HG02981 (cell line): ENCODE measurements around the gene MAT1A.
"Not testable (repeated sequence)": the region's sequence is repeated elsewhere in the genome, so short reads cannot be mapped to it uniquely, and the experiment has no call there.

ENCODE experiments used
- ATAC-seq: cut with Tn5 transposase; IDR thresholded peaks from one replicate; pipeline ENCODE4 v1.9.1; 2021; ENCODE audit warnings: mild to moderate bottlenecking, moderate library complexity; ENCODE audit not compliant: unreplicated experiment

The MAT1A gene

DNA sequence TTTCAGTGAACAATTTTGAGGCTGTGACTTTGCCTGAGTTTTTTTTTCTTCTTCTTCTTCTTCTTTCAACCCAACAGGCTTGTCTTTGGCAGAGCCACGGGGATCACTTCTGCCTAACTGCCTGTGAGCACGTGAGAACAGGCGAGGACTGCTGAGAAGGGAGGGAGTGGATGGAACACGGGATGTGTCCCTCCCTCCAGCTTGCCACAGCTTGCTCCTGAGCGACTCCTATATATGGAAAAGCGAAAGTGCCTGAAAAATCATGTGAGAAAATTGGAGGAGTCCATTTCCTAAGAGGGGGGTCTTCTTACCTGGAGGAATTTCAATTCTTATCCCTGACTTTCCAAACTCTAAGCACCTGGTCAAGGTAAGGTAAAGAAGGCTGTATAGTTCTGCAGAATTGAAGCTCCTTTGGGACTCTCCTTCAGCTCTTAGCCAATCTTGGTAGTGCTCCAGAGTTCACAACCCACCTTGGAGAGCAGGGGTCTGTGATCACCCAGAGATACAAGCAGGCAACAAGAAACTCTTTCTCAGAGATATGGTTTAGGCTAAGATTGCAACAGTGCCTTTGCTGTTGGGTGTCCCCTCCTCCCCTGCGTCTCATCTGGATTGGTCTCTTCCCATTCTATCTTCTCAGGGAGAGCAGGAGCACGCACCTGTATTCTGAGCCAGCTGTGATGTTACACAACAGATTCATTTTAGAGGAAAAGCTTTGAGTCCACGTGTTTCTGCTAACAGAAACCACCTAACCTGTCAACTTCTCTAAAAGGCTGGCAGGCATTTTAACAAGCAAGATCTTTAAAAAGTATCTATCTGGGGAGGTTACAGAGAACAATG, at the start of gene MAT1A:
Gene MAT1A (minus strand): TSS at position 208 of the 837 bp plus-strand sequence. CDS start 235 bp downstream, outside the sequence.
- no peak for ATAC-seq

DNA sequence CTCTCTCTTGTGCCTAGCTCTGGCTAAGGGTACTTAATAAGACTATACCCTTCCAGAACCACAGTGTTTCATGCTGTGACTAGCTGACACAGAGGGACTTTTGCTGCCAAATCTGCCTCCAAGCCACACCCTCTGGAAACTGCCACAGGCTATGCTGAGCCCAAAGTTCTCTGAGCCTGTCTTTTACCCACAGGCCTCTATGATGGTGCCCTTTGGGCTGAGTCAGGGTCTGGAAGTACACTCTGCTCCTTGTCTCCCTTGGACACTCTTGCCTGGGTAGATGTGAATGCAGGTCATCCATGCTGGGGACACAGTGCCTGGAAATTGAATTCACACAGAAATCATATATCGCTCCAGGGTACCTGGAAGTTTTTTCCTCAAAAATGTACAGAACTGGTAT, 44.5 kb upstream of the MAT1A start:
- no peak for ATAC-seq

DNA sequence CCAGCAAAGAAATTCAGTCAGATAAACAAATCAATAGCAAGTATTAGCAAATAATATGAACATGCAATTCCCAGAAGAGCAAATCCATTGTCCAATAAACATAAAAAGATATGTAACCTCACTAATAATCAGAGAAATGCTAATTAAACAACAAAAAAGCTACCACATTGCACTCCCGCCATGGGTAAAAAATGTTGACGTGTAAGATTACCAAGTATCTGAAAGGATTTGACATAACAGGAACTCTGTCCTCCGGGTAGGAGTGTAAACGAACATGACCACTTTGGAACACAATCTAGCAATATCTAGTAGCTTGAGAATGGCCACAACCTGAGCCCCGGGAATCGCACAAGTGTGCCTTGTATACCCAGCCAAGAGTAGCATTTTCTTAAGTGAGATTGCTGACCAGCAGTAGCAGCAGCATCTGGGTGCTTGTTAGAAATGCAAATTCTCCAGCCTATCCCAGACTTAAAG, 35.5 kb upstream of the MAT1A start:
- ATAC-seq: no peak

DNA sequence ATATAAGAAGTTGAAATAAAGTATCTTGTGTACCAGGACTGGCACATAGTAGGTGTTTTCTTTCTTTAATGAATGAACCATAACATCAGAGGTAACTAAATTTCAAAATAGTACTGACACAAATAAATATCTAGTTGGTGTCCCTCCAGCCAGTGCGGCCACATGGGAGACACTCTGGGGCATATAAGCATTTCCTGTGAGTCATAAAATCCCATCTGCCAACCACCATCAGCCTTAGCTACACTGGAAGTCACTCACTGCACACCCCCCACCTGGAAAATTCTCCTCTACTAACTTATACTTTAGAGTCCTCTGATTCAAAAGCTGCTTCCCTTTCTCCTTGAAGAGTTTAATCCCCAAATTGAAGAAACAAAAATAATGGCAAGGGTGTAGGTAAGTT, 34.6 kb upstream of the MAT1A start:
- ATAC-seq: no peak

DNA sequence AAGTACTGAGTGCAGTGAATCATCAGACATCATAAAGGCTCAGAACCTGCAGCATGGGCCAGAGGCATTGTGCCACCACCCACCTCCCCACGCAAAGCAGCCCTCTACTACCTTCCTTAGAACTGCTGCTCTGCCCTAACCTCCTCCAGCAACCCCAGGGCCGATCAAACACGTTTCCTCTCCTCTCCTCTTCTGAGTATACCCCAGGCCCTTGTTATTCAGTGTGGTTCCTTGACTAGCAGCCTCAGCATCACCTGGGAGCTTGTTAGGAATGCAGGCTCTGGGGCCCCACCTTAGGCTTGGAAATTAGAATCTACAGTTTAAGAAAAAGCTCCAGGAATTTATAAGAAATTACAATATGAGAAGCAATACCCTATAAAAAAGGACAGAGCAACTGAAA, 33.9 kb upstream of the MAT1A start:
- ATAC-seq: no peak

DNA sequence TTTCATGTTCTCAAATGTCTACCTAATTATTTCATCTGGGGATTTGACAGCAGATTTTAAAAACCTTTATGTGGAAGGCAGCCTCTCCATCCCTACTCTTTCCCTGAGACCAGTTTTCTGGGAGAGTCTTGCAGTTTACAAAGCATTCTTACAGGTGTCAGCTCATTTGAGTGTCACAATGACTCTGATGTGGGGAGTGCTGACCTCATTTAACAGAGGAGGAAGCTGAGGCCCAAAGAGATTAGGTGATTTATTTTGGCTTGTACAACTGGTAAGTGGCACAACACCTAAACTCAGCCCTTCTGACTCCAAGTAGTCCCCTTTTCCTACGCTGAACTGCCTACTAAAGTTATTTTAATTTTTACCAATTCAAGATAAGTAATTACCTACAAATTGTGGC, 33.3 kb upstream of the MAT1A start:
- ATAC-seq: no peak

DNA sequence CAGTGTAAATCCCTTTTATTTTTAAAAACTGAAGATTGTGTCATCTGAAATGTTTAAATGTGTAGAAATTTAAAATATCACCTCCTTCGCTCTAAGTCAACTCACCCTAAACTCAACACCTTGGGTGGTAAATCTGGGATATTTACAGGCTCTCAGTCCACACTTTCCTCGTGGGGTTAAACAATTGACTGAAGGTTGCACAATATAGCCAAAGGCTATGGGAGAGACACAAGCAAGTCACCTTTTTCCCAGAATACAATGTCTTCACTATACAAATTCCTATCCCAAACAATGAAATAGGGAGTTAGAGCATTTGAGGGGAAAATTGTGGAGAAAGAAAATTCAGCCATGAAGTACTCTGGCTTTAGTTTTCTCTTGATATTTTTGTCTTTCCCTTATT, 32.7 kb upstream of the MAT1A start:
- no peak for ATAC-seq

DNA sequence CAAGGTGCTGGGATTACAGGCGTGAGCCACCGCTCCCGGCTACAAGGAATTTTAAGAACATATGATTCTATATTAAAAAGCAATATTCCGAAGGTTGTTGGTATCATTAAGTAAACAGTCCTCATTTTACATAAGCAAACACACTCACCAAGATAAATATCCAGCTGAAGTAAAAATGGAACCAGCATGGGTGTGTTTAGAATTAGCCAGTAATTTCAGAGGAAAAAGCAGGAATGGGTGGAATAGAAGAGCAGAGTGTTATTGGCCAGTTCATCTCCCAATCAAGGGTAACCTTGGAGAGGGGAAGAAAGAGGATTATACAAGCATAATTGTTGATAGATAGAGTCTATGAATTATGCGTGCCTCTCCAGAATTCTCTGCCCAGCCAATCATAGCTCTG, 31.7 kb upstream of the MAT1A start:
- ATAC-seq: no peak

DNA sequence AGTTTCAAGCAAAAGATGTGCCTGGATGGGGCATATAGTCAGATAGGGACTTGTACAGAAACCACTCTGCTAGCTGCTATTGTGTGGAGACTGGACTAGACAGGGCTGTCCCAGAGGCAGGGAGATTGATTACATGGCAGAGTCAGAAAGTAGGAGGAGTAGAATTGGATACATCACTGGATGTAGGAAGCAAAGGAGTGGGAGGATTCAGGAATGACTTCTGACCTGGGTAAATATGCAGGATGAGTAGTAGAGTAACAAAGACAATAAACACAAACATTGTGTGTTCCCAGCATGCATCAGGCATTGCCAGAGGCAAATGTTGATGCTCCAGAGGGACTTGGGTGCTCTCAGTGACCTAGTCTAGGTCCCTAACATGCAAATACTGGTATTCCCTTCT, 30.9 kb upstream of the MAT1A start:
- ATAC-seq: no peak

DNA sequence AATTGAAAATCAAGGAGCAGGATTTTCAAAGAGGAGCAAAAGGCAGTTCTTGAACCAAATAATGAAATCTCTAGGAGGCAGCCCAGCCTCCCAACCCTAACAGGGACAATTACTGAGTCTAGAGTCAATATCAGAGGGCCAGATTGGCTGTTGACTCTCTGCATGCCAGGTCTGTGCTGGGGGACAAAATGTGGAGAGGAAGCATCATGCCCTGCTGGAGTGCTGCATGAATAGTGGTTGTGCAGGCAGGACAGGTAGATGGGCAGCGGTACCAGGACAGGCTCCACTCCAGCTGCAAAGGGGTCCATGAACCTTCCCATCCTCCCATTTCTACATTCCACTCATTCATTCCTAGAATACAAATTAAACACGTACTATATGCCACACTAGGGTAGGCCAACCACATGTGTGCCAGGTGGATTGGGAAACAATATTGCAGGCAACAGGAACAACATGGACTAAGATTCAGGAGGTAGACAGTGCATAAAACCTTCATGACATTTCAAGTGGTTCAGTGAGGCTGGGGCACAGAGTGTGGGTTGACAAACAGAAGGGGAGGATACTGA, 30.4 kb upstream of the MAT1A start:
- no peak for ATAC-seq

DNA sequence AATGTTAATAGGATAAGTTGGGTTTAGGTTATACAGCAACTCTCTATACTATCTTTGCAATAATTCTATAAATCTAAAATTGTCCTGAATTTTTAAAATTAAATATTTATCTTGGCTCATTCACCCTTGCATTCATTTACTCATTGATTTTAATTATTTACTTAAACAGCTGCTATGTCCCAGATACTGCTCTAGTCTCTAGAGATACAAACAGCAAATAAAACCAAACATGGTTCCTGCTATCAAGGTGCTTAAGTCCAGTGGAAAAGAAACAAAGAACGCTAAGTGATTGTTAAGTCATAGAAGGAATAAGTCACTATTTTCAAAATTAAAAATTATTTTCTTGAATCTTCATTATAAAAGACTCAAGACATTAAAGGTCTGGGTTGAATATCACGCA, 29.9 kb upstream of the MAT1A start:
- ATAC-seq: no peak

DNA sequence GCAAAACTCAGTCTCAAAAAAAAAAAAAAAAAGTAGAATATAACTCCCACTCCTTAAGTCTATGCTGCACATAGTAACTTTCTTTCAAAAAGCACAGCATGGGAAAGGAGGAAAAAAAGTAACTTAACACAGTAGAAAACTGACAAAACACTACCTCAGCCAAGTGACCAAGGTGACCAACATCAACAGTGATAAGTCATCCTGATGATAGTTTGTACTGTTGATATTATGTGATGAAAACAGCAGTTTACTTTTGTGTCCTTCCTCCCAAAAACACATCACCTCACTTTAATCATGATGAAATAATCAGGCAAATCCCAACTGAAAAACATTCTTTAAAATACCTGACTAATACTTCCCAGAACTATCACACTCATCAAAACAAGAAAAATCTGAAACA, 29.3 kb upstream of the MAT1A start:
- ATAC-seq: no peak

DNA sequence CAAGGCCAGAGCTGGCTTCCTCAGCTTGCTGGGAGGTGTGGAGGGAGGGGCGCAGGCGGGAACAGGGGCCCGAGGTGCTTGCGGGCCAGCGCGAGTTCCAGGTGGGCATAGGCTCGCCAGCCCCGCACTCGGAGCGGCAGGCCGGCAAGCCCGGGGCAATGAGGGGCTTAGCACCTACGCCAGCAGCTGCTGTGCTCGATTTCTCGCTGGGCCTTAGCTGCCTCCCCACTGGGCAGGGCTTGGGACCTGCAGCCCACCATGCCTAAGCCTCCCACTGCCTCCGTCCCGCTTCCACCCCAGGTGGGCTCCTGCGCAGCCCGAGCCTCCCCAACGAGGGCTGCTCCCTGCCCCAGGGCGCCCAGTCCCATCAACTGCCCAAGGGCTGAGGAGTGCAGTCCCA, 25.9 kb upstream of the MAT1A start:
- no peak for ATAC-seq

DNA sequence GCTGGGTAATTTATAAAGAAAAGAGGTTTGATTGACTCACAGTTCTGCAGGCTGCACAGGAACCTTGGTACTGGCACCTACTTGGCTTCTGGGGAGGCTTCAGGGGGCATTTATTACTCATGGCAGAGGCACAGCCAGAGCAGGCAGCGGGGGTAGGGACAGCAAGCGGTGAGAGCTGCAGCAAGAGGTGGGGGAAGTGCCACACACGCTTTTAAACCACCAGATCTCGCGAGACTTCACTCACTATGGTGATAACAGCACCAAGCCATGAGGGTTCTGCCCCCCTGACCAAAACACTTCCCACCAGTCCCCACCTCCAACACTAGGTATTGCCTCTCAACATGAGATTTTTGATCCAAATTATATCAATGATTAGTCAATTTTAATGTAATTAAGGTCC, 24.1 kb upstream of the MAT1A start:
- no peak for ATAC-seq

DNA sequence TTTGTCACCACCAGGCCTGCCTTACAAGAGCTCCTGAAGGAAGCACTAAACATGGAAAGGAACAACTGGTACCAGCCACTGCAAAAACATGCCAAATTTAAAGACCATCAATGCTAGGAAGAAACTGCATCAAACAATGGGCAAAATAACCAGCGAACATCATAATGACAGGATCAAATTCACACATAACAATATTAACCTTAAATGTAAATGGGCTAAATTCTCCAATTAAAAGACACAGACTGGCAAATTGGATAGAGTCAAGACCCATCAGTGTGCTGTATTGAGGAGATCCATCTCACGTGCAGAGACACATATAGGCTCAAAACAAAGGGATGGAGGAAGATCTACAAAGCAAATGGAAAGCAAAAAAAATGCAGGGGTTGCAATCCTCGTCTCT, 16.5 kb upstream of the MAT1A start:
- not testable (repeated sequence) for ATAC-seq

DNA sequence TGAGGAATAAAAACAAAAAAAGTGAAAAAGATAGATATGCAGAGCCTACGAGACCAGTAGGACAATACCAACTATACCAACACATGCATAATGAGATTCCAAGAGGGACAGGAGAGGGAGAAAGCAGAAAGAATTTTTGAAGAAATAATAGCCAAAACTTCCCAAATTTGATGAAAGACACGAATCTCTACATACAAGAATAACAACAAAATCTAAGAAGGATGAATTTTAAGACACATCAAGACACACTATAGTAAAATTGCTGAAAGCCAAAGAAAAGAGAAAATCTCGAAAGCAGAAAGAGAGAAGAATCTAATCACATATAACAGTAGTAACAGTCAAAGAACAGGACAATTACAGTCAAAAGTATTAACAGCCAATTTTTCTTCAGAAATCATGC, 7.5 kb upstream of the MAT1A start:
- ATAC-seq: no peak

DNA sequence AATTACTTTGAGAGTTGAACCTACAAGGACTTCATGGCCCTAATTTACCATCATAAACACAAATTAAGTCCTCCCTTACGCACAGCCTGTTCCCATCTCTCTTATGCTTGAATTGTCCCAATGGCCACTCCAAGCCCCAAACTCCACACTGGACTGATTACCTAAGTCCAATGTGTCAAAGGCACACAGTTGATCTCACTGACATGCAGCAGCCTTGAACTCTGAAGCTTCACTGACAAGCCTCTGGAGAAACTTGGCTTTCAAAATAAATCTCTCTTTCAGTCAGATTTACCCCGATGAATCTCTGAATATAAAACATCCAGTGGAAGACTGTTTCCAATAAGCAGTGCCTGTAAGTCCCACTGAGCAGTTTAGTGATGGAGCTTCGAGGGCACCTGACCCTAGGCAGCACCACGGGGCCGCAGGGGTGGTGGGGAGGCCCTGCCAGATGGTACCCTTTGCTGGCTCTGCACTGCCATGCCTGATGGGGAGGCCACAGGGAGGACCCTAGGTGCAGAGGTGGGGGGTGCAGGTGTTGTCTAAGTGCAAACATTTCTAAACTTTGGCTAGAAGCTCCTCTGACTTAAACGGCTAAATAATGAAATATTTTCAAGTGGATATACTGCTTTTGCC, 3.3 kb upstream of the MAT1A start:
- ATAC-seq: no peak

DNA sequence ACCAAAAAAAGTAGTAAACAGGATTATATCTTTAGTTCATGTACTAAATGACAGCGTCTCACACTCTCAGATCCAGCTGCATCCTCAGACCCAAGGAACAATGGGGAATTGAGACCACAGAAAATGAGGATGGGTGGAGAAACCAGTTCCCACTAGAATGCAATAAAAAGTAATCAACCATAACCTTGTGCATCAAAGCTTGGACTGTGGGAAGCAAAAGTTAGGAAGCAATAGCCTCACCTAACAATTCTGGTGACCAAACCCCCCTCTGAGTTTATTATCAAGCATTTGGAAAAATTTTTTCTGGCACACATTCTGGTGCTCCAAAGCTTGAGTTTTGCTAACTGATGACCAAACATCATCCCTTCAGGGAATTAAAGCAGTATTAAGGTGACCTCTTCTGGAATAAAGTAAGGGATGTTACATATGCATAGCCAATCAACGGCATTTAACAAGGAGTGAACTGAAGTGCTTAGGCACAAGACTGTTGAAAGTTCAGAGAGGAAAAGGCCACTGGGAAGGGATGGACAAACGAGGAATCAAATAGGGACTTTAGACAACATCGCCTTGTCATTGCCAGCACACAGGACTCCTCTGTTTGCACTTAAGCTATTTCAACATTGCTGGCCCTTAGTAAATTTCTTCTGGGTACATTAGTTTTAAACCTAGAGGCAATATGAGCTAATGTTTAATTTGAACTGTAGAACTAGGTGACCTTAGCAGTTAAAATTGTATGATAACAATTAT, 1.2 kb upstream of the MAT1A start:
- no peak for ATAC-seq

DNA sequence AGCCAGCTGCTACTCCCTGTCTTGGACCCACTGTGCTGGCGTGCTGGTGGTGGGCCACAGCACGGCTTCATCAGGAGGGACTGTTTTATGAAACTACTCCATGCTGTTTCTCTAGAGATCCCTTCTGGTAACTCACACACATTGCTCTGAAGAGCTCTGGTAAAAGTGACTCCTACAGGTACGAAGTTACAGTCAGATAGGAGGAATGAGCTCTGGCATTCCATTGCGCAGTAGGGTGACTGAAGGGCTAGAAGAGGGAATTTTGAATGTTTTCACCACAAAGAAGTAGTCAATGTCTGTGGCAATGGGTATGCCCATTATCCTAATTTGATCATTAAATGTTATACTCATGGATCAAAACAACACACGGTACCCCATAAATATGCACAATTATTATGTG, 609 bp downstream of the MAT1A start:
- ATAC-seq: no peak

DNA sequence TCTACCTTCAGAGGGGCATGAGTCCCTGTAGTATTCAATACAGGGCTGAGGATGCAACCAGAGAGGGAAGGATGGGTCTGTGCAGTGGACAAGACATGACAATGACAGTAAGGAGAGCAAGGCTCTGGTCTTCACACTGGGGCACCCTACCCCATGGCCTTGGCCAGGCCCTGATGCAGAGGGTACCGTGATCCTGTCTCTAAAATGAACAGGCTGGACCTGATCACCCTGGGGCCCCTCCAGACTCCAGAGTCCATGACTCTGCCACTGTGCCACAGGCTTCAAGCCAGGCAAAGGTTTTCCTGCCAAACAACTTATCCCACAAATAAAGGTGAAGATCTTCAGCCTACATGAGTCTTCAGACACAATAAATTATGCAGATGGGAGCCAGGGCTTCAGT, 4.9 kb downstream of the MAT1A start:
- no peak for ATAC-seq

DNA sequence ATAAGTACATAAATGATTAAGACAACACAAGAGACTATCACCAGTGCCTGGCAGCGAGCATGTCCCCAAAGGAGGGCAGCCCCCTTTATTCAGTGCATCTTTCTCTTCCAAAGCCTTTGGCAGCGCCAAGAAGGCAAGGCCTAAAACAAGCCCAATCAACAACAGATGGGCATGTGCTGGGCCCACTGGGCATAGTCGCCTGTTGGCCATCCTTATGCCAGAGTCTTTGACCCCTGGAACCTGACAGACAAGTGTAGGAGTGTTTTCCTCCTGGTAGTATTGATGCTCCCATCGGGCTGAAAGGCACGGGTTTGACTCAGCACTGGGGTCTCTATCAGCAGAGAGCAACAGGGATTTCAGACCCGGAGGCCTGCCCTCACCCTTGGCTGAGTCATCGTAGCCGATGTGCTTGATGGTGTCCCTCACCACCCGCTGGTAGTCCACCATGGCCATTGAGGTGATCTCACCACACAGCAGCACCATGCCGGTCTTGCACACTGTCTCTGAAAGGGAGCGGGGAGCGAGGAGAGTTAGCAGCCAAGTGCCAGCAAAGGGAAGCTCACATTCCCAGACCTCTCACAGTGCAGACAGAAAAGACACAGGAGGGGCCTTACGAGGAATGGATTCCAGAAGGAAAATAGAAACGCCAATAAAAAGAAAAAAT, 5.8 kb downstream of the MAT1A start:
- ATAC-seq: no peak
